GM08714 (cell line): ENCODE measurements around the gene TSHZ2.
"Not testable (repeated sequence)": the region's sequence is repeated elsewhere in the genome, so short reads cannot be mapped to it uniquely, and the experiment has no call there.

Source experiments
- H3K4me3 ChIP-seq: fragments of 200-500 bp; sonication (Bioruptor generic); 2 replicates; pipeline ENCODE4 v1.5.1; 2014; ENCODE audit warnings: mild to moderate bottlenecking, low read length, inconsistent platforms
- ZNF274 ChIP-seq: IDR thresholded peaks from 2 replicates; pipeline ENCODE4 v1.6.1; 2012; ENCODE audit warnings: mild to moderate bottlenecking, low read depth, low read length

TSHZ2 gene

GRCh38 chr20:53488775-53489272 is 516.7 kb downstream of the TSHZ2 start:
- no peak overlapping the region for H3K4me3 ChIP-seq
- no peak for TF ChIP-seq ZNF274

GRCh38 chr20:53489528-53489927 is 517.4 kb downstream of the TSHZ2 start:
- no peak overlapping the region for H3K4me3 ChIP-seq
- no peak for TF ChIP-seq ZNF274

GRCh38 chr20:53490620-53491019 is 518.5 kb downstream of the TSHZ2 start:
- TF ChIP-seq ZNF274 = no peak
- H3K4me3 ChIP-seq = no peak overlapping the region

- H3K4me3 ChIP-seq = no peak overlapping the region
- no peak for TF ChIP-seq ZNF274
These were observed 519.3 kb downstream of the TSHZ2 start for GRCh38 chr20:53491462-53491861.

- TF ChIP-seq ZNF274 = no peak
These were observed 520.1 kb downstream of the TSHZ2 start for GRCh38 chr20:53492212-53492611.

GRCh38 chr20:53493311-53493857 is 521.2 kb downstream of the TSHZ2 start:
- no peak for TF ChIP-seq ZNF274
- H3K4me3 ChIP-seq = no peak overlapping the region

More at GRCh38 chr20:53492212-53492611, 520.1 kb downstream of the TSHZ2 start:
- H3K4me3 ChIP-seq = no peak overlapping the region

GRCh38 chr20:53494753-53495152 is 522.6 kb downstream of the TSHZ2 start:
- no peak overlapping the region for H3K4me3 ChIP-seq

GRCh38 chr20:53495398-53496092 is 523.4 kb downstream of the TSHZ2 start:
- H3K4me3 ChIP-seq = no peak overlapping the region
- TF ChIP-seq ZNF274 = no peak

More at GRCh38 chr20:53494753-53495152, 522.6 kb downstream of the TSHZ2 start:
- no peak for TF ChIP-seq ZNF274

GRCh38 chr20:53497246-53497645 is 525.1 kb downstream of the TSHZ2 start:
- no peak for TF ChIP-seq ZNF274
- H3K4me3 ChIP-seq = no peak overlapping the region

GRCh38 chr20:53498341-53498740 is 526.2 kb downstream of the TSHZ2 start:
- no peak overlapping the region for H3K4me3 ChIP-seq
- no peak for TF ChIP-seq ZNF274

- no peak overlapping the region for H3K4me3 ChIP-seq
- TF ChIP-seq ZNF274 = no peak
These were observed 528.5 kb downstream of the TSHZ2 start for GRCh38 chr20:53500651-53501050.

- H3K4me3 ChIP-seq = no peak overlapping the region
- no peak for TF ChIP-seq ZNF274
These were observed 530.7 kb downstream of the TSHZ2 start for GRCh38 chr20:53502820-53503219.

- TF ChIP-seq ZNF274 = no peak
- no peak overlapping the region for H3K4me3 ChIP-seq
These were observed 531.4 kb downstream of the TSHZ2 start for GRCh38 chr20:53503517-53503919.

- H3K4me3 ChIP-seq = not testable (repeated sequence)
These were observed 531.9 kb downstream of the TSHZ2 start for GRCh38 chr20:53504106-53504505.

- H3K4me3 ChIP-seq = no peak overlapping the region
- no peak for TF ChIP-seq ZNF274
These were observed 538.1 kb downstream of the TSHZ2 start for GRCh38 chr20:53510262-53510661.
